ENCODE measurements around the gene TREM2. TPM values are rescaled to one million over a fixed set of nuclear protein-coding genes. Genes with fewer than 3 reads are reported as not detected.
"Not testable (repeated sequence)": the region's sequence is repeated elsewhere in the genome, so short reads cannot be mapped to it uniquely, and the experiment has no call there.

The TREM2 gene
- total RNA-seq, 4 donors from 2014 or later: 10.0 to 46.1 (median 14.3) TPM

DNA sequence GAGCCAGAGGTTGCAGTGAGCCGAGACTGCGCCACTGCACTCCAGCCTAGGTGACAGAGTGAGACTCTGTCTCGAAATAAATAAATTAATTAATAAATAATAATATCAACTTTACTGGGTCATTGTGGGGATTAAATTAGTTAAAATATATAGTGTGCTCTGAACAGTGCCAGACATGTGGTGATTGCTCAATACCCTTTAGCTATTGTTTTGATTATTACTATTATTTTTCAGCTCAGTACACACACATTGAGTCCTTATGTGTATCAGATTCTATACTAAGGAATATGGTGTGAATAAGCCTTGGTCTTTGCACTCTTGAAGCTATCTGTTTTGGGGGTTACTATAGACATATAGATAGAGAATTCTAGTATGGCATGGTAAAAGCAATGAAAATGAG lies 37.6 kb downstream of the TREM2 start:
- no peaks in the 10 kb centered on the region for H3K4me1 ChIP-seq
- H3K27ac ChIP-seq: no peak overlapping the region
- no peaks in the 10 kb centered on the region for H3K27me3 ChIP-seq
- 97 to 100% methylated on average over 3 of the region's 3 CpGs for WGBS, 2 donors
- no peak for DNase-seq (ENCODE audit: low spot score in 2 of 2)
- H3K9me3 ChIP-seq: no peaks in the 10 kb centered on the region
- TF ChIP-seq EP300 (IDR thresholded peaks at IDR 0.05): no peak
- peaks cover 0 to 73% (median 0%) of the 10 kb centered on the region in 3 donors for H3K36me3 ChIP-seq
- H3K4me3 ChIP-seq: no peak overlapping the region

GRCh38 chr6:41122918-41123317 lies 40.0 kb downstream of the TREM2 start:
- WGBS, 2 donors: 90 to 100% methylated on average over 1 of the region's 1 CpG
- H3K27me3 ChIP-seq: no peaks in the 10 kb centered on the region
- DNase-seq (ENCODE audit: low spot score in 2 of 2): no peak
- no peaks in the 10 kb centered on the region for H3K4me1 ChIP-seq
- peaks cover 0 to 75% (median 0%) of the 10 kb centered on the region in 3 donors for H3K36me3 ChIP-seq
- H3K27ac ChIP-seq: no peak overlapping the region
- H3K4me3 ChIP-seq: no peak overlapping the region
- no peaks in the 10 kb centered on the region for H3K9me3 ChIP-seq
- TF ChIP-seq EP300 (IDR thresholded peaks at IDR 0.05) (no peak), POLR2A (IDR thresholded peaks at IDR 0.05) (no peak)
- TF ChIP-seq, protein P1, sequence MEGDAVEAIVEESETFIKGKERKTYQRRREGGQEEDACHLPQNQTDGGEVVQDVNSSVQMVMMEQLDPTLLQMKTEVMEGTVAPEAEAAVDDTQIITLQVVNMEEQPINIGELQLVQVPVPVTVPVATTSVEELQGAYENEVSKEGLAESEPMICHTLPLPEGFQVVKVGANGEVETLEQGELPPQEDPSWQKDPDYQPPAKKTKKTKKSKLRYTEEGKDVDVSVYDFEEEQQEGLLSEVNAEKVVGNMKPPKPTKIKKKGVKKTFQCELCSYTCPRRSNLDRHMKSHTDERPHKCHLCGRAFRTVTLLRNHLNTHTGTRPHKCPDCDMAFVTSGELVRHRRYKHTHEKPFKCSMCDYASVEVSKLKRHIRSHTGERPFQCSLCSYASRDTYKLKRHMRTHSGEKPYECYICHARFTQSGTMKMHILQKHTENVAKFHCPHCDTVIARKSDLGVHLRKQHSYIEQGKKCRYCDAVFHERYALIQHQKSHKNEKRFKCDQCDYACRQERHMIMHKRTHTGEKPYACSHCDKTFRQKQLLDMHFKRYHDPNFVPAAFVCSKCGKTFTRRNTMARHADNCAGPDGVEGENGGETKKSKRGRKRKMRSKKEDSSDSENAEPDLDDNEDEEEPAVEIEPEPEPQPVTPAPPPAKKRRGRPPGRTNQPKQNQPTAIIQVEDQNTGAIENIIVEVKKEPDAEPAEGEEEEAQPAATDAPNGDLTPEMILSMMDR (IDR thresholded peaks at IDR 0.05): no peak

GRCh38 chr6:41122373-41122772 lies 40.5 kb downstream of the TREM2 start:
- DNase-seq (ENCODE audit: low spot score in 2 of 2): no peak
- Histone ChIP-seq H3K4me1 (no peaks in the 10 kb centered on the region), H3K9me3 (no peaks in the 10 kb centered on the region), H3K36me3 (peaks cover 0 to 70% (median 0%) of the 10 kb centered on the region in 3 donors), H3K4me3 (no peak overlapping the region), H3K27me3 (no peaks in the 10 kb centered on the region), H3K27ac (no peak overlapping the region)
- WGBS, 2 donors: 94 to 100% methylated on average over 1 of the region's 1 CpG
- TF ChIP-seq POLR2A (IDR thresholded peaks at IDR 0.05) (no peak), EP300 (IDR thresholded peaks at IDR 0.05) (no peak)
- TF ChIP-seq, protein P1 (IDR thresholded peaks at IDR 0.05): no peak

DNA sequence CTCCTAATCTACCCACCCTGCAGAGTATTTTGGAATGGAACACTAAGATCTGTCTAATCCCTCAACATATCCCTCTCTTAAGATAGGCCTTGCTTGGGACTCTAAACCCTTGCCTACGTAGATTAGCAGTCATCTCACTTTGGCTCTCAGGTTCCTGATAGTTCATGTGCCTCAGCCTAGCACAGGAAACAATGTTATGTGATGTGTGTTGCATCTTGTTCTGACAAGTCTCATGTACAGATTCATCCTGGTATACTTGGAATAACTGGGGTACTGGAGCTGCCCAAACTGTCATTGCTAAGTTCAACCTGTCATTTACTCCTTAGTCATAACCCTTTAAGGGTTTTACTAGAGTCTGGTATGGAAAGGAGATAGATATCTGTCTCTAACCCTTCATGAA lies 42.9 kb downstream of the TREM2 start:
- WGBS, 2 donors: 100% methylated on average over 1 of the region's 1 CpG

GRCh38 chr6:41119508-41119907 lies 43.4 kb downstream of the TREM2 start:
- Histone ChIP-seq H3K4me3 (no peak overlapping the region), H3K4me1 (no peaks in the 10 kb centered on the region), H3K9me3 (no peaks in the 10 kb centered on the region), H3K36me3 (peaks cover 0 to 41% (median 0%) of the 10 kb centered on the region in 3 donors), H3K27ac (no peak overlapping the region), H3K27me3 (no peaks in the 10 kb centered on the region)
- TF ChIP-seq, protein P1 (IDR thresholded peaks at IDR 0.05): no peak
- TF ChIP-seq POLR2A (IDR thresholded peaks at IDR 0.05) (no peak), EP300 (IDR thresholded peaks at IDR 0.05) (no peak)
- WGBS, 2 donors: 55 to 57% methylated on average over 1 of the region's 1 CpG
- DNase-seq (ENCODE audit: low spot score in 2 of 2): no peak

More for the DNA sequence above, 42.9 kb downstream of the TREM2 start:
- peaks cover 0 to 47% (median 0%) of the 10 kb centered on the region in 3 donors for H3K36me3 ChIP-seq
- no peaks in the 10 kb centered on the region for H3K27me3 ChIP-seq
- TF ChIP-seq POLR2A (IDR thresholded peaks at IDR 0.05) (no peak), EP300 (IDR thresholded peaks at IDR 0.05) (no peak)
- TF ChIP-seq, protein P1 (IDR thresholded peaks at IDR 0.05): no peak
- H3K4me1 ChIP-seq: no peaks in the 10 kb centered on the region
- no peak for DNase-seq (ENCODE audit: low spot score in 2 of 2)
- no peak overlapping the region for H3K27ac ChIP-seq
- H3K4me3 ChIP-seq: no peak overlapping the region
- no peaks in the 10 kb centered on the region for H3K9me3 ChIP-seq

DNA sequence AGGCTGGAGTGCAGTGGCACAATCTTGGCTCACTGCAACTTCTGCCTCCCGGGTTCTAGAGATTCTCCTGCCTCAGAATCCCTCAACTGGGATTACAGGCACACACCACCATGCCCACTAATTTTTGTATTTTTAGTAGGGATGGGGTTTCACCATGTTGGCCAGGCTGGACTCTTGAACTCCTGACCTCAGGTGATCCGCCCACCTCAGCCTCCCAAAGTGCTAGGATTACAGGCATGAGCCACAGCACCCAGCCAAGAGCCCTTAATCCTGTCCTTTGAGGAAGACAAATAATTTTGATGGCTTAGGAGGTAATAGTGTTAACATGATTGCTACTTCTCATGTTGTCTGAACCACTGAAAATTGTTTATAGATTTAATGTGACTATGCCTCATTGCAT lies 47.9 kb downstream of the TREM2 start:
- 83 to 93% methylated on average over 2 of the region's 2 CpGs for WGBS, 2 donors
- not testable (repeated sequence) for H3K4me3 ChIP-seq; H3K27me3 ChIP-seq; H3K4me1 ChIP-seq; H3K9me3 ChIP-seq; H3K27ac ChIP-seq; DNase-seq (ENCODE audit: low spot score in 2 of 2)
- peaks cover 0 to 11% (median 0%) of the 10 kb centered on the region in 3 donors for H3K36me3 ChIP-seq
